ENCODE data around the gene DIPK1A. TPM values are rescaled to one million over a fixed set of nuclear protein-coding genes. Genes with fewer than 3 reads are reported as not detected.

The DIPK1A gene
- total RNA-seq, 4 donors from 2014 or later = 3.8 to 7.6 (median 6.7) TPM

DNA sequence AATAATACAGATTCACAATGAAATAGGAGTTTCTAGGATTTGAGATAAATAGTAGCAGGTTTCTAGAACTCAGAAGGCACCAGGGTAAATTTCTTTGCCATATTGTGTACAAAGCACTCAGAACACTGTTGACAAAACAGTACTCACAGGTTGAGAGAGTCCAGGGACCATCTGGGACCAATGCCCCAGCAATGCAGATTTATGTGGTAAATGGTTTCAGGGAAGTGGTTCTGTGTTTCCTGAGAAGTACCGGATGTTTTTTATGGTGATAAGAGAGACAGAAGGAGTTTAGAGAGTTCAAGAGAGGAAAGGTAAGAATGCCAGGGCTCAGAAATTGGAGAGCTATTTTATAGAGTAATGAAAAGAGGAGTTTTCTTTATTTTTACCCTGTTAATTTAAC is 29.6 kb upstream of the DIPK1A start:
- WGBS, 2 donors = 66 to 77% methylated on average over 1 of the region's 1 CpG
- TF ChIP-seq POLR2A (IDR thresholded peaks at IDR 0.05) = no peak
- TF ChIP-seq, protein P1, sequence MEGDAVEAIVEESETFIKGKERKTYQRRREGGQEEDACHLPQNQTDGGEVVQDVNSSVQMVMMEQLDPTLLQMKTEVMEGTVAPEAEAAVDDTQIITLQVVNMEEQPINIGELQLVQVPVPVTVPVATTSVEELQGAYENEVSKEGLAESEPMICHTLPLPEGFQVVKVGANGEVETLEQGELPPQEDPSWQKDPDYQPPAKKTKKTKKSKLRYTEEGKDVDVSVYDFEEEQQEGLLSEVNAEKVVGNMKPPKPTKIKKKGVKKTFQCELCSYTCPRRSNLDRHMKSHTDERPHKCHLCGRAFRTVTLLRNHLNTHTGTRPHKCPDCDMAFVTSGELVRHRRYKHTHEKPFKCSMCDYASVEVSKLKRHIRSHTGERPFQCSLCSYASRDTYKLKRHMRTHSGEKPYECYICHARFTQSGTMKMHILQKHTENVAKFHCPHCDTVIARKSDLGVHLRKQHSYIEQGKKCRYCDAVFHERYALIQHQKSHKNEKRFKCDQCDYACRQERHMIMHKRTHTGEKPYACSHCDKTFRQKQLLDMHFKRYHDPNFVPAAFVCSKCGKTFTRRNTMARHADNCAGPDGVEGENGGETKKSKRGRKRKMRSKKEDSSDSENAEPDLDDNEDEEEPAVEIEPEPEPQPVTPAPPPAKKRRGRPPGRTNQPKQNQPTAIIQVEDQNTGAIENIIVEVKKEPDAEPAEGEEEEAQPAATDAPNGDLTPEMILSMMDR (IDR thresholded peaks at IDR 0.05) = no peak
- intact Hi-C loops (cut with DNase I; ENCODE audit: low total_unique reads) = no loop called here
- H3K4me3 ChIP-seq (ENCODE audit: low read depth, poor library complexity, severe bottlenecking) = no peak overlapping the region
- DNase-seq (ENCODE audit: low spot score in 2 of 2) = peak in 1 of 2 donors; percentile 17

DNA sequence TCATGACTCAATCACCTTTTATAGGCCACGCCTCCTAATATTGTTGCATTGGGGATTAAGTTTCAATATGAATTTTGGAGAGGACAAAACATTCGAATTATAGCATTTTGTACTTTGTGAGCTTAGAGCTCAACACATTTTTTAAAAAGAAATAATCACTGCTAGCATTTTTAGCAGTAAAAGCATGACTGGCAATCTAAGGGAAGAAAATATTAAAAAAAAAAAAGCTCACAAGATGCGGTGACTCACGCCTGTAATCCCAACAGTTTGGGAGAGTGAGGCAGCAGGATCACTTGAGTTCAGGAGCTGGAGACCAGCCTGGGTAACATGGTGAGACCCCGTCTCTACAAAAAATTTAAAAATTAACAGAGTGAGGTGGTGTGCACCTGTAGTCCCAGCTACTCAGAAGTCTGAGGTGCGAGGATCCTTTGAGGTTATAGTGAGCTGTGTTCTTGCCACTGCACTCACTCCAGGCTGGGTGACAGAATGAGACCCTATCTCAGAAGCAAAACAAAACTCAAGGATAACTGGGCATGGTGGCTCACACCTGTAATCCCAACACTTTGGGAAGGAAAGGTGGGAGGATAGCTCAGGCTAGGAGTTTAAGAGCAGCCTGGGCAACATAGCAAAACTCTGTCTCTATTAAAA is 28.8 kb upstream of the DIPK1A start:
- DNase-seq (ENCODE audit: low spot score in 2 of 2) = peak in 1 of 2 donors; percentile 21
- WGBS, 2 donors = 77 to 84% methylated on average over 6 of the region's 6 CpGs
- intact Hi-C loops (cut with DNase I; ENCODE audit: low total_unique reads) = no loop called here
- TF ChIP-seq, protein P1 (IDR thresholded peaks at IDR 0.05) = no peak
- no peak for TF ChIP-seq POLR2A (IDR thresholded peaks at IDR 0.05)
- no peak overlapping the region for H3K4me3 ChIP-seq (ENCODE audit: low read depth, poor library complexity, severe bottlenecking)

DNA sequence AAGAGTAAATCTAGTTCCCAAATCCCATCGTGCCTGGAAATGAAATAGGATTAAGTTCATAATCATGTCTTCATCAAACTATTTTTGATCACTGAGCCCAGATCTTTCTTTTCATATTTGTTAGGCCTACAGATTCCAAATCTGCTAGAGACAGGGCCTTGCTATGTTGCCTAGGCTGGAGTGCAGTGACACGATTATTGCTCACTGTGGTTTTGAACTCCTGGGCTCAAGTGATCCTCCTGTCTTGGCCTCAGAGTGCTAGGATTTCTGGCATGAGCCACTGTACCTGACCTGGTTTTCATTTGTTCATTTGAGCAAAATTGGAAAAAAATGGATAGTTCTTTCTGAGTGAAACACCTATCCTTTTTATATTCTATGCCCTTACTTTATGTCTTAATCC is 28.0 kb upstream of the DIPK1A start:
- intact Hi-C loops (cut with DNase I; ENCODE audit: low total_unique reads) = no loop called here
- H3K4me3 ChIP-seq (ENCODE audit: low read depth, poor library complexity, severe bottlenecking) = no peak overlapping the region
- TF ChIP-seq, protein P1 (IDR thresholded peaks at IDR 0.05) = no peak
- no peak for TF ChIP-seq POLR2A (IDR thresholded peaks at IDR 0.05)
- WGBS, 2 donors = 47 to 81% methylated on average over 2 of the region's 2 CpGs
- no peak for DNase-seq (ENCODE audit: low spot score in 2 of 2)

DNA sequence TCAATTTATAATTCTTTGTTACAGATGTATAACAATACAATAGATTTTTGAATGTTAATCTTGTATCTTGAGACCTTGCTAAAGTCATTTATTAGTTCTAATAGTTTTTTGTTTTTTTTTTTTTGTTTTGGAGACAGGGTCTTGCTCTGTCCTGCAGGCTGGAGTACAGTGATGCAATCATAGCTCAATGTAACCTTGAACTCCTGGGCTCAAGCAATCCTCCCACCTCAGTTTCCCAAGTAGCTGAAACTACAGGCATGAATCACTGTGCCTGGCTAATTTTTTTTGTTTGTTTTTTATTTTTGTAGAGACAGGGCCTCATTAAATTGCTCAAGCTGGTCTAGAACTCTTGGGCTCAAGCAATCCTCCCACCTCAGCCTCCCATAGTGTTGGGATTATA is 26.2 kb upstream of the DIPK1A start:
- intact Hi-C loops (cut with DNase I; ENCODE audit: low total_unique reads) = no loop called here
- H3K4me3 ChIP-seq (ENCODE audit: low read depth, poor library complexity, severe bottlenecking) = no peak overlapping the region
- TF ChIP-seq, protein P1 (IDR thresholded peaks at IDR 0.05) = no peak
- TF ChIP-seq POLR2A (IDR thresholded peaks at IDR 0.05) = no peak
- DNase-seq (ENCODE audit: low spot score in 2 of 2) = no peak

GRCh38 chr1:92985101-92985500 is 23.8 kb upstream of the DIPK1A start:
- intact Hi-C loops (cut with DNase I; ENCODE audit: low total_unique reads) = no loop called here
- TF ChIP-seq POLR2A (IDR thresholded peaks at IDR 0.05) = no peak
- TF ChIP-seq, protein P1 (IDR thresholded peaks at IDR 0.05) = no peak

More at GRCh38 chr1:92985101-92985500, 23.8 kb upstream of the DIPK1A start:
- no peak for DNase-seq (ENCODE audit: low spot score in 2 of 2)
- H3K4me3 ChIP-seq (ENCODE audit: low read depth, poor library complexity, severe bottlenecking) = no peak overlapping the region
